ENCODE measurements around the gene ALK.

ALK gene

DNA sequence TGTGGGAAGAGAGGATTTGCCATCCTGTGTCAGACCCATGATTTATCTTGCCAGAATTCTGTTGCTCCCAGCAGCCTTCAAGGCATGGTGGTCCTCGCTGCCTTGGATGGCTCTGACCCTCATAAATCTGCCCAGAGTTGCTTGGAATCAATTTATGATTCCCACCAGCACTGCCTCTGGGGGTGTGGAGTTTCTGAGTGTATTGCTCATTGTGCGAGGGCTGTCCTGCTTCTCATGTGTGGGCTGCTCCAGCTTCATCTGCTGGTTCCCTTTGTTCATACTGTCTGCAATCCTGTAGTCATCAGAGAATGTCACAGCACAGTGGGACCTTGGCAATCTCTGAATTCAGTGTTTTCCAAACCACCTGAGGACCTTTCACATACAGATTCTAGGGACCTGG is 666.4 kb downstream of the ALK start:
- TF ChIP-seq CEBPB (IDR thresholded peaks at IDR 0.05) = no peak
- TF ChIP-seq, protein P1, sequence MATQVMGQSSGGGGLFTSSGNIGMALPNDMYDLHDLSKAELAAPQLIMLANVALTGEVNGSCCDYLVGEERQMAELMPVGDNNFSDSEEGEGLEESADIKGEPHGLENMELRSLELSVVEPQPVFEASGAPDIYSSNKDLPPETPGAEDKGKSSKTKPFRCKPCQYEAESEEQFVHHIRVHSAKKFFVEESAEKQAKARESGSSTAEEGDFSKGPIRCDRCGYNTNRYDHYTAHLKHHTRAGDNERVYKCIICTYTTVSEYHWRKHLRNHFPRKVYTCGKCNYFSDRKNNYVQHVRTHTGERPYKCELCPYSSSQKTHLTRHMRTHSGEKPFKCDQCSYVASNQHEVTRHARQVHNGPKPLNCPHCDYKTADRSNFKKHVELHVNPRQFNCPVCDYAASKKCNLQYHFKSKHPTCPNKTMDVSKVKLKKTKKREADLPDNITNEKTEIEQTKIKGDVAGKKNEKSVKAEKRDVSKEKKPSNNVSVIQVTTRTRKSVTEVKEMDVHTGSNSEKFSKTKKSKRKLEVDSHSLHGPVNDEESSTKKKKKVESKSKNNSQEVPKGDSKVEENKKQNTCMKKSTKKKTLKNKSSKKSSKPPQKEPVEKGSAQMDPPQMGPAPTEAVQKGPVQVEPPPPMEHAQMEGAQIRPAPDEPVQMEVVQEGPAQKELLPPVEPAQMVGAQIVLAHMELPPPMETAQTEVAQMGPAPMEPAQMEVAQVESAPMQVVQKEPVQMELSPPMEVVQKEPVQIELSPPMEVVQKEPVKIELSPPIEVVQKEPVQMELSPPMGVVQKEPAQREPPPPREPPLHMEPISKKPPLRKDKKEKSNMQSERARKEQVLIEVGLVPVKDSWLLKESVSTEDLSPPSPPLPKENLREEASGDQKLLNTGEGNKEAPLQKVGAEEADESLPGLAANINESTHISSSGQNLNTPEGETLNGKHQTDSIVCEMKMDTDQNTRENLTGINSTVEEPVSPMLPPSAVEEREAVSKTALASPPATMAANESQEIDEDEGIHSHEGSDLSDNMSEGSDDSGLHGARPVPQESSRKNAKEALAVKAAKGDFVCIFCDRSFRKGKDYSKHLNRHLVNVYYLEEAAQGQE (IDR thresholded peaks at IDR 0.05; ENCODE audit: low read depth) = no peak
- TF ChIP-seq, protein P2, sequence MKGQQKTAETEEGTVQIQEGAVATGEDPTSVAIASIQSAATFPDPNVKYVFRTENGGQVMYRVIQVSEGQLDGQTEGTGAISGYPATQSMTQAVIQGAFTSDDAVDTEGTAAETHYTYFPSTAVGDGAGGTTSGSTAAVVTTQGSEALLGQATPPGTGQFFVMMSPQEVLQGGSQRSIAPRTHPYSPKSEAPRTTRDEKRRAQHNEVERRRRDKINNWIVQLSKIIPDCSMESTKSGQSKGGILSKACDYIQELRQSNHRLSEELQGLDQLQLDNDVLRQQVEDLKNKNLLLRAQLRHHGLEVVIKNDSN (IDR thresholded peaks at IDR 0.05) = no peak
- no peak for TF ChIP-seq FOXM1 (IDR thresholded peaks at IDR 0.05; ENCODE audit: borderline replicate concordance, low read depth)

DNA sequence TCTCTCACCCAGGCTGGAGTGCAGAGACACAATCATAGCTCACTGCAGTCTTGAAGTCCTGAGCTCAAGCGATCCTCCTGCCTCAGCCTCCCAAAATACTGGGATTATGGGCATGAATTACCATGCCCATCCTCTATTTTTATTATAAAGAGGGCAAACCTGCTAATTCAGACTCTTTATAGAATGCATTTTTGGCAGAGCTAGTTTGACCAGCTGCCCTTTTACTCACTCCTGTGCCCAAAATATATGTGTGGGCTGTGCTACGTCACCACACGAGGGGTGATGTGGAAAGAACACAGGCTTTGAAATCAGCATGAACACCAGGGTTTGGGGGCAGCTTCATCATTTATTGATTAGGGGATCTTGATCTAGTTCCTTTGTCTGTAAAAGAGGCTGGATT is 668.4 kb downstream of the ALK start:
- TF ChIP-seq ZBTB7A (IDR thresholded peaks at IDR 0.05; ENCODE audit: low read depth) (no peak), EGR1 (IDR thresholded peaks at IDR 0.05) (no peak), FOXM1 (IDR thresholded peaks at IDR 0.05; ENCODE audit: borderline replicate concordance, low read depth) (no peak)

DNA sequence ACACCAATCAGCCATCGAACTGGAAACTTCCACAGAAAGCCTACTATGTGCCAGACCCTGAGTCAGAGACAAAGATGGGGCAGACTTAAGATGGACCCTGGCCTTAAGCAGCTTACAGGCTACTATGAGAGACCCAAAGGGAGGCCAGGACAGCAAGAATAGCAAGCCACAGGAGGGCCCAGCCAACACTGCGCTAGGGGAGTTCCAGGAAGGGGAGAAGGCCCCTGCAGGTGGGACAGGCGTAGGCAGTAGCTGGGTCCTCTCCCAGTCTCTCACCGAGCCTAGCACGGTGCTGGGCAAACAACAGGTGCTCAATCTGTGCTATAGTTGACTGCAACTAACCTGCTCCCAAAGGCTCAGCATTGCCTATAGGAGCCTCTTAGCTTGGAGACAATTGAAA is 670.0 kb downstream of the ALK start:
- TF ChIP-seq, protein P2 (IDR thresholded peaks at IDR 0.05) = no peak
- TF ChIP-seq TCF12 (IDR thresholded peaks at IDR 0.05; ENCODE audit: low read depth) (no peak), FOXM1 (IDR thresholded peaks at IDR 0.05; ENCODE audit: borderline replicate concordance, low read depth) (no peak), NFIC (IDR thresholded peaks at IDR 0.05) (no peak), EP300 (IDR thresholded peaks at IDR 0.05; ENCODE audit: borderline replicate concordance) (no peak), TEAD4 (IDR thresholded peaks at IDR 0.05) (no peak), ZBTB7A (IDR thresholded peaks at IDR 0.05; ENCODE audit: low read depth) (no peak), YY1 (IDR thresholded peaks at IDR 0.05; ENCODE audit: low read depth) (no peak), TAF1 (IDR thresholded peaks at IDR 0.05; ENCODE audit: low read depth) (no peak), CEBPB (IDR thresholded peaks at IDR 0.05) (no peak), CREB1 (IDR thresholded peaks at IDR 0.05; ENCODE audit: low read depth) (no peak), EGR1 (IDR thresholded peaks at IDR 0.05) (no peak), RAD21 (IDR thresholded peaks at IDR 0.05; ENCODE audit: low read depth) (no peak)
- TF ChIP-seq, protein P1 (IDR thresholded peaks at IDR 0.05; ENCODE audit: low read depth) = no peak
- TF ChIP-seq, protein P3, sequence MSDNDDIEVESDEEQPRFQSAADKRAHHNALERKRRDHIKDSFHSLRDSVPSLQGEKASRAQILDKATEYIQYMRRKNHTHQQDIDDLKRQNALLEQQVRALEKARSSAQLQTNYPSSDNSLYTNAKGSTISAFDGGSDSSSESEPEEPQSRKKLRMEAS (IDR thresholded peaks at IDR 0.05) = no peak

DNA sequence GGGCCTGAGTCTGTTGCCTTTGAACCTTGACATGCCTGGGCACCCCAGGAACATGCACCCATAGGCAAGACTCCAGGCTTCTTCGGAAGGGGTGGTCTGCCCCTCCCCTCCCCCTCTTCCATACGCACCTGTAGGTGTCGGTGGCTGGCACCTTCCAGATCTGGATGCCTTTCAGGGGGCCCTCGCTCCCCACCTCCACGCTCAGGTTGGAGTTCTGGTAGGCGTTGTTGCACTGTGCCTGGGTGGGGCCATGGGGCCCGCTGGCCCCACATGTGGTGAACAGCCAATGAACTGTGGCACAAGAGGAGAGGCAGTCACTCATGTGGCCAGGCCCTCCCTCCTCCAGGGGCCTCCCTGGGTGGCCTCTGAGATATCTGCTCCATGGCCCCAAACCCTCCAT is 670.4 kb downstream of the ALK start:
- TF ChIP-seq, protein P3 (IDR thresholded peaks at IDR 0.05) = no peak
- TF ChIP-seq TCF12 (IDR thresholded peaks at IDR 0.05; ENCODE audit: low read depth) = no peak
- TF ChIP-seq, protein P2 (IDR thresholded peaks at IDR 0.05) = no peak
- TF ChIP-seq YY1 (IDR thresholded peaks at IDR 0.05; ENCODE audit: low read depth) = no peak
- no peak for TF ChIP-seq CREB1 (IDR thresholded peaks at IDR 0.05; ENCODE audit: low read depth)
- TF ChIP-seq EP300 (IDR thresholded peaks at IDR 0.05; ENCODE audit: borderline replicate concordance) = no peak
- no peak for TF ChIP-seq FOXM1 (IDR thresholded peaks at IDR 0.05; ENCODE audit: borderline replicate concordance, low read depth)
- TF ChIP-seq, protein P1 (IDR thresholded peaks at IDR 0.05; ENCODE audit: low read depth) = no peak
- no peak for TF ChIP-seq TEAD4 (IDR thresholded peaks at IDR 0.05)
- TF ChIP-seq RAD21 (IDR thresholded peaks at IDR 0.05; ENCODE audit: low read depth) = no peak
- no peak for TF ChIP-seq TAF1 (IDR thresholded peaks at IDR 0.05; ENCODE audit: low read depth)
- no peak for TF ChIP-seq EGR1 (IDR thresholded peaks at IDR 0.05)
- no peak for TF ChIP-seq CEBPB (IDR thresholded peaks at IDR 0.05)
- TF ChIP-seq NFIC (IDR thresholded peaks at IDR 0.05) = no peak
- TF ChIP-seq ZBTB7A (IDR thresholded peaks at IDR 0.05; ENCODE audit: low read depth) = no peak

Measured in Ishikawa (cell line).